AG04450 (cell line): ENCODE results near the gene SLC37A4. TPM values are rescaled to one million over a fixed set of nuclear protein-coding genes. Genes with fewer than 3 reads are reported as not detected.

Source experiments
- CTCF ChIA-PET: fragments of 300-600, 350-600 bp; formaldehyde crosslinking; extraction: SDS; loops from one replicate; lab custom pipeline; 2022; ENCODE audit warnings: antibody characterized with exemption, inconsistent platforms; lab: Charles Lee
- POLR2A ChIA-PET: fragments of 350-600 bp; formaldehyde crosslinking; extraction: SDS; loops from one replicate; lab custom pipeline; 2021; ENCODE audit warnings: antibody characterized with exemption, inconsistent platforms; lab: Yijun Ruan, JAX
- DNase-seq: peaks from one replicate; pipeline ENCODE4 v3.0.0-alpha.2; 2011; ENCODE audit warnings: low read depth, low spot score
- H3K27ac ChIP-seq: one replicate; pipeline ENCODE4 v1.5.1; 2012; ENCODE audit warnings: low read depth, low read length, control low read depth
- H3K27me3 ChIP-seq: one replicate; pipeline ENCODE4 v1.6.0; 2012; ENCODE audit warnings: low read length; ENCODE audit not compliant: control insufficient read depth, insufficient read depth
- H3K4me3 ChIP-seq: 2 replicates; pipeline ENCODE4 v1.5.1; 2011; ENCODE audit warnings: mild to moderate bottlenecking, low read depth, low read length, control low read depth
- H3K9me3 ChIP-seq: 2 replicates; pipeline ENCODE4 v1.5.1; 2012; ENCODE audit warnings: low read length; ENCODE audit not compliant: control insufficient read depth, insufficient read depth
- polyA plus RNA-seq: library from polyadenylated mRNA; depleted of rRNA; stranded (reverse); fragments of >200 nt; gene quantifications from 2 replicates; pipeline ENCODE4 v1.2.3, GENCODE V29; 2011
- TF ChIP-seq, protein P1 (sequence below): IDR thresholded peaks from 2 replicates; pipeline ENCODE4 v1.5.1; 2011; ENCODE audit warnings: low read depth, low read length, control low read depth, inconsistent platforms

The SLC37A4 gene
- polyA plus RNA-seq, 1 experiment, result 14.9 TPM

- CTCF ChIA-PET, result interaction anchor here (0.9 to 1.3 kb wide), 5 partner anchors 12 to 267 kb away, joined by 3 to 5 read pairs (median 4); no protein-coding TSS in a partner anchor
- POLR2A ChIA-PET, result interaction anchor here (0.6 to 3.1 kb wide), 9 partner anchors 9 to 261 kb away, joined by 3 to 27 read pairs (median 5); partner anchors contain the start of genes DPAGT1, HMBS, MCAM and NLRX1
Observed at GRCh38 chr11:119056421-119056999, 25.8 kb upstream of the SLC37A4 start.

GRCh38 chr11:119055901-119056300 lies 25.2 kb upstream of the SLC37A4 start:
- Histone ChIP-seq H3K27me3 (no peaks in the 10 kb centered on the region), H3K9me3 (no peaks in the 10 kb centered on the region; the same call in 1 of the 2 replicates), H3K27ac (peak overlapping the region; percentile 68), H3K4me3 (peak overlapping the region; percentile 83)
- no peak for DNase-seq
- ChIA-PET CTCF (interaction anchor here (0.8 to 1.3 kb wide), 5 partner anchors 10 to 268 kb away, joined by 3 to 4 read pairs (median 4); no protein-coding TSS in a partner anchor), POLR2A (interaction anchor here (0.8 to 3.1 kb wide), 8 partner anchors 8 to 261 kb away, joined by 3 to 27 read pairs (median 5); partner anchors contain the start of genes DPAGT1, HMBS, MCAM and NLRX1)
- TF ChIP-seq, protein P1, sequence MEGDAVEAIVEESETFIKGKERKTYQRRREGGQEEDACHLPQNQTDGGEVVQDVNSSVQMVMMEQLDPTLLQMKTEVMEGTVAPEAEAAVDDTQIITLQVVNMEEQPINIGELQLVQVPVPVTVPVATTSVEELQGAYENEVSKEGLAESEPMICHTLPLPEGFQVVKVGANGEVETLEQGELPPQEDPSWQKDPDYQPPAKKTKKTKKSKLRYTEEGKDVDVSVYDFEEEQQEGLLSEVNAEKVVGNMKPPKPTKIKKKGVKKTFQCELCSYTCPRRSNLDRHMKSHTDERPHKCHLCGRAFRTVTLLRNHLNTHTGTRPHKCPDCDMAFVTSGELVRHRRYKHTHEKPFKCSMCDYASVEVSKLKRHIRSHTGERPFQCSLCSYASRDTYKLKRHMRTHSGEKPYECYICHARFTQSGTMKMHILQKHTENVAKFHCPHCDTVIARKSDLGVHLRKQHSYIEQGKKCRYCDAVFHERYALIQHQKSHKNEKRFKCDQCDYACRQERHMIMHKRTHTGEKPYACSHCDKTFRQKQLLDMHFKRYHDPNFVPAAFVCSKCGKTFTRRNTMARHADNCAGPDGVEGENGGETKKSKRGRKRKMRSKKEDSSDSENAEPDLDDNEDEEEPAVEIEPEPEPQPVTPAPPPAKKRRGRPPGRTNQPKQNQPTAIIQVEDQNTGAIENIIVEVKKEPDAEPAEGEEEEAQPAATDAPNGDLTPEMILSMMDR, result peak; percentile 20; the same call in 1 of the 2 replicates

More at GRCh38 chr11:119056421-119056999, 25.8 kb upstream of the SLC37A4 start:
- Histone ChIP-seq H3K27ac (peak overlapping the region; percentile 68), H3K9me3 (no peaks in the 10 kb centered on the region; the same call in 1 of the 2 replicates), H3K27me3 (no peaks in the 10 kb centered on the region), H3K4me3 (peak overlapping the region; percentile 83)
- TF ChIP-seq, protein P1, result no peak
- no peak for DNase-seq

- DNase-seq, result no peak
- TF ChIP-seq, protein P1, result no peak
- ChIA-PET CTCF (no interaction called here), POLR2A (no interaction called here)
- H3K4me3 ChIP-seq, result no peak overlapping the region
- H3K27ac ChIP-seq, result no peak overlapping the region
- H3K9me3 ChIP-seq, result no peaks in the 10 kb centered on the region; the same call in 1 of the 2 replicates
- no peaks in the 10 kb centered on the region for H3K27me3 ChIP-seq
Observed at GRCh38 chr11:119054418-119054817, 23.7 kb upstream of the SLC37A4 start.

DNA sequence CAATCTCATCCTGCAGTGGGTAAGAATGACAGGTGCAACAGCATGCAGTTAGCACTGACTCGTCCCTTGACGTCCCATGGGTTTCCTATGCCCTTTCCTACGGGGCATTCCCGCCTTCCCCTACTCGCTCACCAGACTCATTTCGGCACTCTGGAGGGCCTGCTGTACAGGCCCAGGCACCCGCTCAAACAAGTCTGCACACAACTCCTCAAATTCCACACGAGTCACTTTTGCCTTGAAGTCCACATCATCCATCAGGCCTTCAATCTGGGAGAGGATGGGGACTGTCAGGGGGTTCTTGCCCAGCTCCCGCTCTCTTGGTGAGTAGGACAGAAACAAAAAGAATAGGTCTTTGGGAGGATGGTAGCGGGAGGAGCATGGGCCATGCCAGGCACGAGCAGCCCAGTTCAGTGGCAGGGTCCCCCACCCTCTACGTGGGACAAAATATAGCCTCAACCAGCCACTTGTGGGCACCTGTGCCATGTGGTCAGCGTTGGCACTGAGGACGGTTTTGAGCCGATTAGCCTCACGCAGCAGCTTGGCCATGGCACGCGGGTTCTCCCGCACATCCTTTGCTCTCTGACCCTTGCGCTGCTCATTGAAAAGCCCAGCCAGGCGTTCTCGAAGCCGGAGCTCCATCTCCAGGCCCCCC lies 21.6 kb upstream of the SLC37A4 start:
- no peak for DNase-seq
- Histone ChIP-seq H3K27me3 (no peaks in the 10 kb centered on the region), H3K27ac (no peak overlapping the region), H3K9me3 (no peaks in the 10 kb centered on the region; the same call in 1 of the 2 replicates), H3K4me3 (no peak overlapping the region)
- ChIA-PET POLR2A (no interaction called here), CTCF (no interaction called here)
- TF ChIP-seq, protein P1, result no peak
